ENCODE data around the gene ZNF777. TPM values are rescaled to one million over a fixed set of nuclear protein-coding genes. Genes with fewer than 3 reads are reported as not detected.

ZNF777 gene
- total RNA-seq, 1 experiment from 2014 or later, result 17.4 TPM

DNA sequence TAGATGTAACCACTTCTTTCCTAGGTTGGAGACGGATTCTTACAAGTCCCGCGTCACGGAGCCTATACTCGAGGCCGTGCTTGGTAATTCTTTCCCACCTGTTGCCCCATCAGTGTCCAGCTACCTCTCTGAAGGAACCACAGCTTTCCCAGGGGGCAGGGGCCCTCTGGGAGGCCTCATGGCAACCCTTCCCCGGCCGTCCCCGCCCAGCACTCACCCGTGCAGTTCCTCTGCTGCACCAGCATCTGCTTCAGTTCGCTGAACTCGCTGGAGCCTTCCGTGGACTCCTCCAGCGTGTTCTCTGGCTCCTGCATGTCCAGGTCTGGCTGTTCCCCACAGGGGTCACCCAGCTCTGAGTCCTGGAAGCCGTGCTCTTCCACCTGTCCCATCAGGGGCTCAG is 24.5 kb downstream of the ZNF777 start:
- Histone ChIP-seq H3K4me1 (ENCODE audit: control insufficient read depth, insufficient read depth, low read length) (no peaks in the 10 kb centered on the region), H3K4me3 (ENCODE audit: low read depth in 2 of 2, low read length in 2 of 2) (no peak overlapping the region), H3K36me3 (ENCODE audit: control insufficient read depth, insufficient read depth, low read length) (peaks cover 3% of the 10 kb centered on the region), H3K9me3 (ENCODE audit: control insufficient read depth, insufficient read depth, low read depth, low read length) (no peaks in the 10 kb centered on the region), H3K27ac (ENCODE audit: low read length) (no peak overlapping the region), H3K27me3 (ENCODE audit: control insufficient read depth, insufficient read depth, low read length) (no peaks in the 10 kb centered on the region)
- ATAC-seq, result no peak
- TF ChIP-seq SIN3A (IDR thresholded peaks at IDR 0.05; ENCODE audit: borderline replicate concordance, insufficient read depth, low read depth, low read length) (no peak), POLR2AphosphoS5 (IDR thresholded peaks at IDR 0.05; ENCODE audit: low read depth, low read length) (no peak), TCF7L2 (IDR thresholded peaks at IDR 0.05; ENCODE audit: low read depth, low read length) (no peak)
- TF ChIP-seq, protein P1, sequence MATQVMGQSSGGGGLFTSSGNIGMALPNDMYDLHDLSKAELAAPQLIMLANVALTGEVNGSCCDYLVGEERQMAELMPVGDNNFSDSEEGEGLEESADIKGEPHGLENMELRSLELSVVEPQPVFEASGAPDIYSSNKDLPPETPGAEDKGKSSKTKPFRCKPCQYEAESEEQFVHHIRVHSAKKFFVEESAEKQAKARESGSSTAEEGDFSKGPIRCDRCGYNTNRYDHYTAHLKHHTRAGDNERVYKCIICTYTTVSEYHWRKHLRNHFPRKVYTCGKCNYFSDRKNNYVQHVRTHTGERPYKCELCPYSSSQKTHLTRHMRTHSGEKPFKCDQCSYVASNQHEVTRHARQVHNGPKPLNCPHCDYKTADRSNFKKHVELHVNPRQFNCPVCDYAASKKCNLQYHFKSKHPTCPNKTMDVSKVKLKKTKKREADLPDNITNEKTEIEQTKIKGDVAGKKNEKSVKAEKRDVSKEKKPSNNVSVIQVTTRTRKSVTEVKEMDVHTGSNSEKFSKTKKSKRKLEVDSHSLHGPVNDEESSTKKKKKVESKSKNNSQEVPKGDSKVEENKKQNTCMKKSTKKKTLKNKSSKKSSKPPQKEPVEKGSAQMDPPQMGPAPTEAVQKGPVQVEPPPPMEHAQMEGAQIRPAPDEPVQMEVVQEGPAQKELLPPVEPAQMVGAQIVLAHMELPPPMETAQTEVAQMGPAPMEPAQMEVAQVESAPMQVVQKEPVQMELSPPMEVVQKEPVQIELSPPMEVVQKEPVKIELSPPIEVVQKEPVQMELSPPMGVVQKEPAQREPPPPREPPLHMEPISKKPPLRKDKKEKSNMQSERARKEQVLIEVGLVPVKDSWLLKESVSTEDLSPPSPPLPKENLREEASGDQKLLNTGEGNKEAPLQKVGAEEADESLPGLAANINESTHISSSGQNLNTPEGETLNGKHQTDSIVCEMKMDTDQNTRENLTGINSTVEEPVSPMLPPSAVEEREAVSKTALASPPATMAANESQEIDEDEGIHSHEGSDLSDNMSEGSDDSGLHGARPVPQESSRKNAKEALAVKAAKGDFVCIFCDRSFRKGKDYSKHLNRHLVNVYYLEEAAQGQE (IDR thresholded peaks at IDR 0.05; ENCODE audit: insufficient read depth in 1 of 2, low read depth in 2 of 2, low read length in 1 of 2), result no peak
- TF ChIP-seq, protein P2, sequence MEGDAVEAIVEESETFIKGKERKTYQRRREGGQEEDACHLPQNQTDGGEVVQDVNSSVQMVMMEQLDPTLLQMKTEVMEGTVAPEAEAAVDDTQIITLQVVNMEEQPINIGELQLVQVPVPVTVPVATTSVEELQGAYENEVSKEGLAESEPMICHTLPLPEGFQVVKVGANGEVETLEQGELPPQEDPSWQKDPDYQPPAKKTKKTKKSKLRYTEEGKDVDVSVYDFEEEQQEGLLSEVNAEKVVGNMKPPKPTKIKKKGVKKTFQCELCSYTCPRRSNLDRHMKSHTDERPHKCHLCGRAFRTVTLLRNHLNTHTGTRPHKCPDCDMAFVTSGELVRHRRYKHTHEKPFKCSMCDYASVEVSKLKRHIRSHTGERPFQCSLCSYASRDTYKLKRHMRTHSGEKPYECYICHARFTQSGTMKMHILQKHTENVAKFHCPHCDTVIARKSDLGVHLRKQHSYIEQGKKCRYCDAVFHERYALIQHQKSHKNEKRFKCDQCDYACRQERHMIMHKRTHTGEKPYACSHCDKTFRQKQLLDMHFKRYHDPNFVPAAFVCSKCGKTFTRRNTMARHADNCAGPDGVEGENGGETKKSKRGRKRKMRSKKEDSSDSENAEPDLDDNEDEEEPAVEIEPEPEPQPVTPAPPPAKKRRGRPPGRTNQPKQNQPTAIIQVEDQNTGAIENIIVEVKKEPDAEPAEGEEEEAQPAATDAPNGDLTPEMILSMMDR (IDR thresholded peaks at IDR 0.05), result no peak
- intact Hi-C loops (cut with micrococcal nuclease; ENCODE audit: unreplicated experiment), result no loop called here
- in situ Hi-C loops (cut with HindIII; ENCODE audit: low pct_unique_long_range_greater_than_20kb, low sequenced_read_pairs), result no loop called here
- ChIA-PET CTCF (no interaction called here), POLR2A (no interaction called here)
- no peak for DNase-seq (ENCODE audit: low read depth, low spot score)
- no TSS peak for BruUV-seq (replicated peaks)

DNA sequence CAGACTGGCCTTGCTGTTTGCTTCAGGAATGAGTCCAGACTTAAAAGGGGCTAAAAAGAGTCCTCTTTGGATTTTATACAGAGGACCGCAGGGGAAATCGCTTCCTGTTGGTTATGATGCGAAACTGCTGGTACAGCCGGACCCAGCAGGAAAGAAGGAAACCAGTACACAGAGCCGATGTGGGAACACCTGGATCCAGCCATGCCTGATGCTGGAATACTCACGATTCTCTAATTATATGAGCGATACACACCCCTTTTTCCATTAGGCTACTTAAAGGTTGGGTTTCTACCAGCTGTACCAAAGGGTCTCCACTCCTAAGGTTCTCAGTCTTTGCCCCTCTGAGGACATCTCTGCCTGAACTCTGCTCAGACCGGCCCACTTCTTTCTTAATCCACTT is 27.7 kb downstream of the ZNF777 start:
- ATAC-seq, result no peak
- Histone ChIP-seq H3K4me3 (ENCODE audit: low read depth in 2 of 2, low read length in 2 of 2) (no peak overlapping the region), H3K27me3 (ENCODE audit: control insufficient read depth, insufficient read depth, low read length) (no peaks in the 10 kb centered on the region), H3K27ac (ENCODE audit: low read length) (no peak overlapping the region), H3K9me3 (ENCODE audit: control insufficient read depth, insufficient read depth, low read depth, low read length) (no peaks in the 10 kb centered on the region), H3K36me3 (ENCODE audit: control insufficient read depth, insufficient read depth, low read length) (peaks cover 3% of the 10 kb centered on the region), H3K4me1 (ENCODE audit: control insufficient read depth, insufficient read depth, low read length) (no peaks in the 10 kb centered on the region)
- in situ Hi-C loops (cut with HindIII; ENCODE audit: low pct_unique_long_range_greater_than_20kb, low sequenced_read_pairs) (no loop called here), intact Hi-C loops (cut with micrococcal nuclease; ENCODE audit: unreplicated experiment) (no loop called here)
- POLR2A ChIA-PET, result no interaction called here
- no peak for DNase-seq (ENCODE audit: low read depth, low spot score)
- CTCF ChIA-PET, result no interaction called here
- TF ChIP-seq POLR2AphosphoS5 (IDR thresholded peaks at IDR 0.05; ENCODE audit: low read depth, low read length) (no peak), SIN3A (IDR thresholded peaks at IDR 0.05; ENCODE audit: borderline replicate concordance, insufficient read depth, low read depth, low read length) (no peak), TCF7L2 (IDR thresholded peaks at IDR 0.05; ENCODE audit: low read depth, low read length) (no peak)
- TF ChIP-seq, protein P1 (IDR thresholded peaks at IDR 0.05; ENCODE audit: insufficient read depth in 1 of 2, low read depth in 2 of 2, low read length in 1 of 2), result no peak
- TF ChIP-seq, protein P2 (IDR thresholded peaks at IDR 0.05), result no peak
- no TSS peak for BruUV-seq (replicated peaks)

Data from Panc1 (cell line).